Measurements from ENCODE around the gene CHAC1. TPM values are rescaled to one million over a fixed set of nuclear protein-coding genes. Genes with fewer than 3 reads are reported as not detected.

The CHAC1 gene
- polyA plus RNA-seq, 3 donors from 2014 or later = 0.77 TPM; not detected in 2

DNA sequence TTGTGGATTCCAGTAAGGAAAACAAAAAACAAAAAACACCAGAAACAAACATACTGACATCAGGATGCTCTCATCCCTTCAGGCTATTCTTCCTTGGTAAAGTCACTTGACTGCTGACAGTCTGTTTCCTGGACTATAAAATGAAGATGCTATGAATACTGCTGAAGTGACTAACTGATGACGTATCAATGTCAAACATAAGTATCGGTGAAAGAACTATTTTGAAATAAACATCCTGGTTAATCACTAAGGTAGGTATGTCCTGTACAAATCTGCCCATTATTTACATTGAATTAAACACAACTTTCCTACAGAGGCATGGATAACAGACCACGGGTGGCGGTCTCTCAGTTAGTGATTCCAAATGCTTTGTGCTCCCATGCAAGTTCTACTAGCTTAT is 45.9 kb downstream of the CHAC1 start:
- Mint-ChIP-seq H3K4me1 (peaks cover 0 to 7% of the 10 kb centered on the region in 2 donors), H3K36me3 (peaks cover 16 to 34% (median 20%) of the 10 kb centered on the region in 3 donors), H3K27me3 (ENCODE audit: low read depth in 3 of 3) (no peaks in the 10 kb centered on the region), H3K4me3 (no peak overlapping the region), H3K9me3 (no peaks in the 10 kb centered on the region), H3K27ac (no peak overlapping the region)
- DNase-seq = no peak

DNA sequence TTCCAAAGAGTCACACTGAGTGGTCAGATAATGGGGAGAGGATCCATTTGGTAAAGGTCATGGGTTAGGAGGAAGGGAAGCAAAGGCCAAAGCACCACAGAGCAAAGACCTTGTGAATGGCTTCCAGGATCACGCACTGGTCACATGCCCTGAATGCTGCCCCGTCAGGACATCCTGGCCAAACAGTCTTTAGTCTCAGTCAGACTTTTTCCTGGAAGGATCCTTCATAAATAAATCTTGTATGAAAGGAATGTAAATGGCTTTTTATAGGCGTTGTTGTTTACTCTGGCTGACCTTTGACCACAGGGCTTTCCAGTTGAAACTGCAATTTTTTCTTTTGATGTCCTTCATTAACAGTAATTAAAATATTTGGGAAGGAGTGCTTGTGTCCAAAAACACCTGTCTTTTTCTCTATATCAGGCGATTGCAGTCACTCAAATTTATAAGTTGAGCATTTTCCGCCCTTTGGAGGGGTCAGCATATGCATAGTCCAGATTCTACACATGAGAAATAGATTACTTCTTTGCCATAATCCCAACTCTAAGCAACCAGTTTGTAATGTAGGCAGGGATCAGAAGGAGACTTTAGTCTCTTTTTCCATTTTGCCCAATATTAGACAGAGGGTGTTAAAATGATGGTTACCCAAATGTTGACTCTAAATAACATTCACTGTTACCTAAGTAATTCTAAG is 48.4 kb downstream of the CHAC1 start:
- Mint-ChIP-seq H3K27me3 (ENCODE audit: low read depth in 3 of 3) (no peaks in the 10 kb centered on the region), H3K4me3 (no peak overlapping the region), H3K4me1 (no peaks in the 10 kb centered on the region), H3K9me3 (no peaks in the 10 kb centered on the region), H3K27ac (no peak overlapping the region), H3K36me3 (peaks cover 10 to 32% (median 17%) of the 10 kb centered on the region in 3 donors)
- no peak for DNase-seq

DNA sequence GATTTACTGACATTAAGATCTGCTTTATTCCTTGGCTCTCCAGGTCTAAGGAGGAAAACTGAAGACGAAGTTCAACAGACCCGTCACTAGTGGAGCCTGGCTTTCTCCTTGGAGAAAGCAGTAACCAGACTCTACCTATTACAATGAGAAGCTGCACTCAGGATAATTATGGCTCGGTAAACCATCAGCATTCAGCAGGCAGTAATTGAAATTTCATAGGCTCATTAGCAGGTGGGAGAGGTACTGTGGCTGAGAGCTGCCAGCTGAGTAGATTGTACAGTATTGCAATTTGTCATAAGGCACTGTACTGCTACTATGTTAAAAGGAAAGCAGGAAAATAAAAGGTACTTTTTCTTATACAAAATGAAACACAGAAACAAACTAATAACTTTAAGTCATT is 51.2 kb downstream of the CHAC1 start:
- H3K36me3 Mint-ChIP-seq = peaks cover 10 to 29% (median 12%) of the 10 kb centered on the region in 3 donors
- H3K27ac Mint-ChIP-seq = peak overlapping the region in 1 of 6 donors; percentile 13
- no peak for DNase-seq
- no peaks in the 10 kb centered on the region for H3K27me3 Mint-ChIP-seq (ENCODE audit: low read depth in 3 of 3)
- no peaks in the 10 kb centered on the region for H3K4me1 Mint-ChIP-seq
- no peak overlapping the region for H3K4me3 Mint-ChIP-seq
- no peaks in the 10 kb centered on the region for H3K9me3 Mint-ChIP-seq

Other genes with a start within 250 kb of the CHAC1 start
- 100 to 1,000 TPM in 2 of 3 donors, 10 to 100 TPM in 1; 44.6 to 118 (median 110) TPM for gene RMDN3, start 198.2 kb upstream of the CHAC1 start, polyA plus RNA-seq
- gene GCHFR, start 189.4 kb upstream of the CHAC1 start, polyA plus RNA-seq = 100 to 1,000 TPM; 183 to 303 (median 230) TPM
- under 1 TPM in 2 of 3 donors, not detected in 1; 0.08 to 0.12 TPM for gene C15orf62, start 183.5 kb upstream of the CHAC1 start, polyA plus RNA-seq
- gene ZFYVE19, start 146.4 kb upstream of the CHAC1 start, polyA plus RNA-seq = 10 to 100 TPM; 12.8 to 22.0 (median 20.9) TPM
- gene DNAJC17, start 146.0 kb upstream of the CHAC1 start, polyA plus RNA-seq = 10 to 100 TPM; 25.6 to 62.8 (median 34.7) TPM
- not detected for gene PPP1R14D, start 124.8 kb upstream of the CHAC1 start, polyA plus RNA-seq
- gene SPINT1, start 109.4 kb upstream of the CHAC1 start, polyA plus RNA-seq = 1 to 10 TPM in 2 of 3 donors, under 1 TPM in 1; 0.48 to 3.9 (median 1.8) TPM
- not detected for gene RHOV, start 79.2 kb upstream of the CHAC1 start, polyA plus RNA-seq
- 10 to 100 TPM; 20.8 to 36.8 (median 35.3) TPM for gene VPS18, start 59.0 kb upstream of the CHAC1 start, polyA plus RNA-seq
- not detected for gene DLL4, start 24.1 kb upstream of the CHAC1 start, polyA plus RNA-seq
- 1 to 10 TPM in 2 of 3 donors, under 1 TPM in 1; 0.50 to 5.4 (median 2.4) TPM for gene INO80, start 162.8 kb downstream of the CHAC1 start, polyA plus RNA-seq